SK-N-SH treated with all-trans-retinoic acid at 6 μM for 48 hours (cell line): ENCODE data around the gene SPOPL.

Experiments
- BACH2 ChIP-seq: fragments of 250-450 bp; sonication (Bioruptor Pico); IDR thresholded peaks from 2 replicates; pipeline ENCODE4 v1.9.0; 2021; ENCODE audit warnings: mild to moderate bottlenecking, borderline replicate concordance
- PATZ1 ChIP-seq: fragments of 250-450 bp; sonication (Bioruptor Pico); IDR thresholded peaks from 2 replicates; pipeline ENCODE4 v1.8.0; 2020; ENCODE audit warnings: mild to moderate bottlenecking, moderate library complexity, borderline replicate concordance
- POU6F1 ChIP-seq: fragments of 250-450 bp; sonication (Bioruptor Pico); IDR thresholded peaks from 2 replicates; pipeline ENCODE4 v1.8.0; 2021; ENCODE audit warnings: low read depth, mild to moderate bottlenecking, moderate library complexity, borderline replicate concordance
- TCF4 ChIP-seq: fragments of 250-450 bp; sonication (Bioruptor Pico); IDR thresholded peaks from 2 replicates; pipeline ENCODE4 v1.8.0; 2021; ENCODE audit warnings: mild to moderate bottlenecking, moderate library complexity, borderline replicate concordance
- TOX ChIP-seq: fragments of 250-450 bp; sonication (Bioruptor Pico); IDR thresholded peaks from 2 replicates; pipeline ENCODE4 v1.8.0; 2021; ENCODE audit warnings: mild to moderate bottlenecking, moderate library complexity, borderline replicate concordance
- ZFP30 ChIP-seq: fragments of 450-650 bp; formaldehyde crosslinking; IDR thresholded peaks from 2 replicates; pipeline ENCODE4 v1.5.0; 2022; ENCODE audit warnings: mild to moderate bottlenecking, moderate library complexity
- ZNF565 ChIP-seq: fragments of 450-650 bp; formaldehyde crosslinking; conservative IDR thresholded peaks from 2 replicates; pipeline ENCODE4 v1.5.0; 2020; ENCODE audit warnings: low read depth, mild to moderate bottlenecking, moderate library complexity
- ZNF70 ChIP-seq: fragments of 450-650 bp; formaldehyde crosslinking; IDR thresholded peaks from 2 replicates; pipeline ENCODE4 v1.5.0; 2020; ENCODE audit warnings: mild to moderate bottlenecking, moderate library complexity
- ZNF8 ChIP-seq: fragments of 450-650 bp; formaldehyde crosslinking; IDR thresholded peaks from 2 replicates; pipeline ENCODE4 v1.5.0; 2020; ENCODE audit warnings: mild to moderate bottlenecking, moderate library complexity

- TF ChIP-seq ZNF70 (CRISPR knock-in tag) = no peak
- no peak for TF ChIP-seq POU6F1 (CRISPR knock-in tag)
- no peak for TF ChIP-seq TCF4 (CRISPR knock-in tag)
- no peak for TF ChIP-seq PATZ1 (CRISPR knock-in tag)
- TF ChIP-seq ZFP30 = no peak
- no peak for TF ChIP-seq BACH2
- TF ChIP-seq TOX (CRISPR knock-in tag) = no peak
- TF ChIP-seq ZNF565 (CRISPR knock-in tag) = no peak
- no peak for TF ChIP-seq ZNF8
These were observed 108.8 kb downstream of the SPOPL start for GRCh38 chr2:138610201-138610953.
